ENCODE results near the gene NKTR.
"Not testable (repeated sequence)": the region's sequence is repeated elsewhere in the genome, so short reads cannot be mapped to it uniquely, and the experiment has no call there.

NKTR gene

GRCh38 chr3:42600111-42600957 is at the start of gene NKTR:
TSS of gene NKTR (plus strand) at chr3:42600686. CDS start at chr3:42601007, 321 bp downstream.
- H3K4me1 Mint-ChIP-seq, result peaks cover 31% of the 10 kb centered on the region

GRCh38 chr3:42552830-42553229 is 47.7 kb upstream of the NKTR start:
- Mint-ChIP-seq H3K27ac (peak overlapping the region; percentile 98), H3K9me3 (no peaks in the 10 kb centered on the region), H3K36me3 (peaks cover 84% of the 10 kb centered on the region), H3K4me3 (no peak overlapping the region), H3K4me1 (peaks cover 16% of the 10 kb centered on the region)
- no peak for DNase-seq (ENCODE audit: low spot score in 2 of 2)
- ATAC-seq, result no peak

More at GRCh38 chr3:42600111-42600957, at the start of gene NKTR:
- Mint-ChIP-seq H3K9me3 (no peaks in the 10 kb centered on the region), H3K4me3 (peak within 1 kb of the TSS; percentile 88), H3K27ac (peak within 1 kb of the TSS; percentile 95), H3K36me3 (peaks cover 87% of the 10 kb centered on the region)
- DNase-seq (ENCODE audit: low spot score in 2 of 2), result peak; percentile 100
- peak; percentile 91 for ATAC-seq

- DNase-seq (ENCODE audit: low spot score in 2 of 2) (no peak), ATAC-seq (peak; percentile 100)
- H3K27ac Mint-ChIP-seq, result peak overlapping the region; percentile 98
- peaks cover 16% of the 10 kb centered on the region for H3K4me1 Mint-ChIP-seq
- peak overlapping the region; percentile 49 for H3K4me3 Mint-ChIP-seq
- no peaks in the 10 kb centered on the region for H3K9me3 Mint-ChIP-seq
- peaks cover 100% of the 10 kb centered on the region for H3K36me3 Mint-ChIP-seq
Observed at GRCh38 chr3:42556089-42556632, 44.3 kb upstream of the NKTR start.

GRCh38 chr3:42556817-42557216 is 43.7 kb upstream of the NKTR start:
- not testable (repeated sequence) for DNase-seq (ENCODE audit: low spot score in 2 of 2); H3K9me3 Mint-ChIP-seq; ATAC-seq
- Mint-ChIP-seq H3K4me3 (peak overlapping the region; percentile 49), H3K4me1 (peaks cover 16% of the 10 kb centered on the region), H3K36me3 (peaks cover 100% of the 10 kb centered on the region), H3K27ac (peak overlapping the region; percentile 98)

- no peak overlapping the region for H3K4me3 Mint-ChIP-seq
- H3K27ac Mint-ChIP-seq, result no peak overlapping the region
- DNase-seq (ENCODE audit: low spot score in 2 of 2) (no peak), ATAC-seq (no peak)
- H3K36me3 Mint-ChIP-seq, result peaks cover 100% of the 10 kb centered on the region
- H3K9me3 Mint-ChIP-seq, result no peaks in the 10 kb centered on the region
- H3K4me1 Mint-ChIP-seq, result peaks cover 16% of the 10 kb centered on the region
Observed at GRCh38 chr3:42557854-42558253, 42.6 kb upstream of the NKTR start.

- H3K4me3 Mint-ChIP-seq, result no peak overlapping the region
- ATAC-seq (peak; percentile 26), DNase-seq (ENCODE audit: low spot score in 2 of 2) (no peak)
- H3K4me1 Mint-ChIP-seq, result no peaks in the 10 kb centered on the region
- no peaks in the 10 kb centered on the region for H3K9me3 Mint-ChIP-seq
- H3K27ac Mint-ChIP-seq, result peak overlapping the region; percentile 58
- peaks cover 90% of the 10 kb centered on the region for H3K36me3 Mint-ChIP-seq
Observed at GRCh38 chr3:42562047-42562907, 38.2 kb upstream of the NKTR start.

GRCh38 chr3:42569593-42570142 is 30.8 kb upstream of the NKTR start:
- Mint-ChIP-seq H3K9me3 (peaks cover 4% of the 10 kb centered on the region), H3K4me1 (peaks cover 12% of the 10 kb centered on the region), H3K4me3 (no peak overlapping the region), H3K36me3 (peaks cover 68% of the 10 kb centered on the region), H3K27ac (no peak overlapping the region)
- ATAC-seq (no peak), DNase-seq (ENCODE audit: low spot score in 2 of 2) (no peak)

GRCh38 chr3:42572278-42572677 is 28.2 kb upstream of the NKTR start:
- H3K27ac Mint-ChIP-seq, result no peak overlapping the region
- H3K9me3 Mint-ChIP-seq, result peaks cover 10% of the 10 kb centered on the region
- ATAC-seq, result peak; percentile 74
- DNase-seq (ENCODE audit: low spot score in 2 of 2), result no peak
- peaks cover 54% of the 10 kb centered on the region for H3K36me3 Mint-ChIP-seq
- no peak overlapping the region for H3K4me3 Mint-ChIP-seq
- H3K4me1 Mint-ChIP-seq, result peaks cover 21% of the 10 kb centered on the region

GRCh38 chr3:42575137-42575741 is 25.2 kb upstream of the NKTR start:
- peaks cover 34% of the 10 kb centered on the region for H3K4me1 Mint-ChIP-seq
- ATAC-seq (no peak), DNase-seq (ENCODE audit: low spot score in 2 of 2) (no peak)
- H3K36me3 Mint-ChIP-seq, result peaks cover 43% of the 10 kb centered on the region
- no peak overlapping the region for H3K27ac Mint-ChIP-seq
- peaks cover 10% of the 10 kb centered on the region for H3K9me3 Mint-ChIP-seq
- no peak overlapping the region for H3K4me3 Mint-ChIP-seq

- DNase-seq (ENCODE audit: low spot score in 2 of 2), result no peak
- ATAC-seq, result no peak
- peaks cover 50% of the 10 kb centered on the region for H3K4me1 Mint-ChIP-seq
- peaks cover 10% of the 10 kb centered on the region for H3K9me3 Mint-ChIP-seq
- H3K36me3 Mint-ChIP-seq, result peaks cover 50% of the 10 kb centered on the region
- no peak overlapping the region for H3K27ac Mint-ChIP-seq
- H3K4me3 Mint-ChIP-seq, result no peak overlapping the region
Observed at GRCh38 chr3:42578054-42578453, 22.4 kb upstream of the NKTR start.

- H3K4me3 Mint-ChIP-seq, result peak overlapping the region; percentile 87
- H3K4me1 Mint-ChIP-seq, result peaks cover 54% of the 10 kb centered on the region
- peaks cover 37% of the 10 kb centered on the region for H3K36me3 Mint-ChIP-seq
- not testable (repeated sequence) for H3K9me3 Mint-ChIP-seq; DNase-seq (ENCODE audit: low spot score in 2 of 2); ATAC-seq
- peak overlapping the region; percentile 83 for H3K27ac Mint-ChIP-seq
Observed at GRCh38 chr3:42579346-42579745, 21.1 kb upstream of the NKTR start.

GRCh38 chr3:42581400-42581708 is 19.1 kb upstream of the NKTR start:
- Mint-ChIP-seq H3K36me3 (peaks cover 23% of the 10 kb centered on the region), H3K27ac (peak overlapping the region; percentile 90), H3K9me3 (no peaks in the 10 kb centered on the region), H3K4me1 (peaks cover 48% of the 10 kb centered on the region), H3K4me3 (peak overlapping the region; percentile 87)
- ATAC-seq (no peak), DNase-seq (ENCODE audit: low spot score in 2 of 2) (no peak)

- ATAC-seq (peak; percentile 93), DNase-seq (ENCODE audit: low spot score in 2 of 2) (peak; percentile 89 to 98)
- peak within 1 kb of the TSS; percentile 90 for H3K27ac Mint-ChIP-seq
- H3K4me1 Mint-ChIP-seq, result peaks cover 48% of the 10 kb centered on the region
- H3K4me3 Mint-ChIP-seq, result peak within 1 kb of the TSS; percentile 87
- no peaks in the 10 kb centered on the region for H3K9me3 Mint-ChIP-seq
- H3K36me3 Mint-ChIP-seq, result peaks cover 23% of the 10 kb centered on the region
Observed at GRCh38 chr3:42581709-42582473, 18.6 kb upstream of the NKTR start, which contains the start of gene SEC22C. TSS of gene SEC22C (minus strand) at chr3:42581967. CDS start at chr3:42569046, 12,921 bp downstream.

- ATAC-seq (no peak), DNase-seq (ENCODE audit: low spot score in 2 of 2) (no peak)
- H3K9me3 Mint-ChIP-seq, result no peaks in the 10 kb centered on the region
- H3K36me3 Mint-ChIP-seq, result peaks cover 19% of the 10 kb centered on the region
- peaks cover 42% of the 10 kb centered on the region for H3K4me1 Mint-ChIP-seq
- H3K4me3 Mint-ChIP-seq, result peak overlapping the region; percentile 87
- peak overlapping the region; percentile 90 for H3K27ac Mint-ChIP-seq
Observed at GRCh38 chr3:42582474-42583070, 17.9 kb upstream of the NKTR start.
